DMS153 (cell line): Measurements from ENCODE around the gene PPP1R1B.

ENCODE experiments used
- DNase-seq: peaks from one replicate; lab custom pipeline; 2025; lab: John Stamatoyannopoulos, UW

The PPP1R1B gene

GRCh38 chr17:39615434-39615833 is 11.3 kb upstream of the PPP1R1B start:
- DNase-seq = no peak

DNA sequence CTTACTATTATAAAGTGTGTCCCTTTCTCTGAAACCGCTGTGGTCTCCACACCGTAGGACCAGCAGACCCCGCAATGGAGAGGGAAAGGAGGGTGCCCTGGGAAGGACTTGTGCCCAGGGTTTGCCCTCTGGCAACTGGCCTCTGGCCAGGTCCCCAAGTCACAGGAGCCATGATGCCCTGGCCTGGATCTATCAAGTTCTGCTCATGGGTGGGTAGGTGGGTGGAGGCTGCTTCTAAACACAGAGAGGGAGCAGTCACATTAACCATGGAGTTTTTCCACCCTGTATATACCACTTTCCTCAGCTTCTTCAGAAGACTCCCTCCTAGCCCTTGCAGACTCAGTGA is 9.7 kb upstream of the PPP1R1B start:
- no peak for DNase-seq

DNA sequence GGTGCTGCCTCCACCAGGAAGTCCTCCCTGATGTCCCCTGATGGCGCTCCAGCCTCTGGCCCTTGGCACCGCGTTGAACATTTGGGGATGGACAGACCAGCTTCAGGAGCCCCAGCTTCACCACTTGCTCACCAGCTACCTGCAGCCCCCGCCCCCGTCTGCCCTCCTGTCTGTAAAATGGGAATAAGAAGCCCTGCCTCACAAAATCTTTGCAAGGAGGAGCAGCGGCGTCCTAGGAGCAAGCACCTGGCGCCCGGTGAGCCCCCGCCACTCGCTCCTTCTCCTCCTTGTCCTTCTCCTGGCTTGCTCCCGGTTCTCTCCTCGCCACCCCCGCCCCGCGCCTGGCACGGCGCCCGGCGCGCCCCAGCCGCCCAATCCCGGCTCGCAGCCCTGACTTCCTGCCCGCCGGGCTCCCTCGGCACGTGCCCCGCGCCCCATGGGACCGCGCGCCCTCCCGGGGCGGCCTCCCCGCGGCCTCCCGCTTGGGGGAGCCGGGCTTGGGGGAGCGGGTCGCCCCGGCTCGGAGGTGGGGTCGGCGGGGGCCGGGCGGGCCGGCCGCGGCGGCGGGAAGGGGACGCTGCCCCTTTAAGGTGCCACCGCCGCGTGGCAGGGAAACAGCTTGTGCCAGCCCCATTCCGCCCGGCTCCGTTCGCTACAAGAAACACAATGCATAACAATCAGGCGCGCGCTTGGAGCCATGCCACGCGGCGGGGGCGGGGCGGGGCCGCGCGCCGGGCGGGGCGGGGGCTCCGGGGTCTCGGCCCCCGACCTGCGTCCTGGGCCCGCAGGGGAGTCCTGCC is 9.1 kb upstream of the PPP1R1B start:
- peak; percentile 75 for DNase-seq

GRCh38 chr17:39618246-39618913 is 8.4 kb upstream of the PPP1R1B start:
- DNase-seq = no peak

GRCh38 chr17:39618956-39619785 is 7.6 kb upstream of the PPP1R1B start:
- no peak for DNase-seq

- DNase-seq = no peak
Observed at GRCh38 chr17:39619786-39620101, 7.0 kb upstream of the PPP1R1B start.

DNA sequence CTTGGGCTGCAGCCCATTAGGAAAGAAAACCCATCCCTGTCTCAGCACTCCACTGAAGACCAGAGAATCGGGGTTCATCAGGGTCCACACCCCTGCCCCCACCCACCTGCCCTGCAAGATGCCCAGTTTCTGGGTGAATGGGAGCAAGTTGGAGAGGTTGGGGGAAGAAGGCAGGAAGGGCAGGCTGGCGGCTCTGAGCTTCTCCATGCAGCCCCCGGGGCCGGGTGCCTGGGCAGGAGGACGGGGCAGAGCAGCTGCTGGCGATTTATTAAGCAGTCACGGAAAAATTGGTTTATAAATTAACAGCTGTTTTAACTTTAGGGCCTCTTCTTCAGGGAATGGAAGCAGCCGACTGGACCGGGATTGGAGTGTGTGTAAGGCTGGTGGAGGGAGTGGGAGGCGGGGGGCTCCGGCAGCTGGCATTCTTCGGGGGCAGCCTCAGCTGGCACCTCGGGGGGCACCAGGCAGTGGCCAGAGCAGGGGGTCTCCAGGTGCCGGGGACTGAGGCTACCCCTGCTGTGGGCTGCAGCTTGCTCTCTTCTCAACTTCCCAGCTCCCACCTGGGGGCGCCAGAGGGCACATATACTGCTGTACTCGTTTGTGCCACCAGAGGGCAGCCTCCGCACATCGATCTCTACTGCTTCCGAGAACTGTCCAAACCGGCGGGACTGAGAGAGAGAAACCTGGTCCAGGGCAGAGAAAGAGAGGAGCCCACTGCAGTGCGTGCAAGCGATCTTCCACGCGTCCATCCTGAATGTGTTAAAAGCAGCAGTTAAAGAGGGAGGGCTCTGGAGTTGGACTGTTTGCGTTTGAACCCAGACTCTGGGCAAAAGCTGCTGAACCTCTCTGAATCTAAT is 5.0 kb upstream of the PPP1R1B start:
- peak; percentile 70 for DNase-seq

- no peak for DNase-seq
Observed at GRCh38 chr17:39622380-39623006, 4.3 kb upstream of the PPP1R1B start.

- peak; percentile 57 for DNase-seq
Observed at GRCh38 chr17:39623356-39623950, 3.3 kb upstream of the PPP1R1B start.

GRCh38 chr17:39624313-39624712 is 2.4 kb upstream of the PPP1R1B start:
- no peak for DNase-seq

- no peak for DNase-seq
Observed at GRCh38 chr17:39625198-39625785, 1.5 kb upstream of the PPP1R1B start.

- no peak for DNase-seq
Observed at GRCh38 chr17:39627047-39627711, 427 bp downstream of the PPP1R1B start.

DNA sequence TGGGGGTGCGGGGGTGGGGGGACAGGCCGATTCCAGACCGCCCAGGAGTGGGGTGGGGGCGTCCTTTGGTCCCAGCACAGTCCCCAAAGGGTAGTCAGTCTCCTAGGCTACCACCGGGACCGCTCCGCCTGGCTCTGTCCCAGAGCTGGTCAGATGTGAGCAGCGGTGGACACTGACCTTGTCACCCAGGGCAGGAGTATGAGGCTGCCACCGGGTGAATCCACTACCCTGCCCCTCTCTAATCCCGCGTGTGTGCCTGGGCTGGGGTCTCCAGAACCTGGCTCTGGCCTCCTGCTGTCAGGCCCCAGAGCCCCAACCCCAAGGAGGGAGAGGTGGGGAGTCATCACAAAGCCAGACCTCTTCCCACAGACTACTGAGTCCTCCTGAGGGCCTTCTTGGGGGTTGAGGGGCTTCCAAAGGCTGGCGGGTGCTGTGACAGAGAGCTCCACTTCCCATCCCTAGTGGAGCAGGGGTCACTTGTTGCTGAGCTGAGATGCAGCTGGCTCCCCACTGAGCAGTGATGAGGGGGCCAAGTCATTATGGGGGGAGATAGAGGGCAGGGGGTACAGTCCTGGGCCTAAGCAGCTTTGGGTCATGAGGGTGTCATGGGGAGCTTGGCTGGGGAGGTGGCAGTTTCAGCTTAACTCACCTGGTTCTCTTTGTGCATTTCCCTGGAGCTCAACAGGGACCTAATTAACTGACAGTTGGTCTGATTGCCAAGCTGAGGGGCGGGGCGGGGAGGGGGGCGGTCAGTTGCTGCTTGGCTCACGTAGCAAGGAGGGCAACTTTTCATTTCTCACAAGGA is 1.2 kb downstream of the PPP1R1B start:
- no peak for DNase-seq

- peak; percentile 91 for DNase-seq
Observed at GRCh38 chr17:39628655-39629493, 2.1 kb downstream of the PPP1R1B start.

- DNase-seq = peak; percentile 42
Observed at GRCh38 chr17:39629494-39629880, 2.7 kb downstream of the PPP1R1B start.

DNA sequence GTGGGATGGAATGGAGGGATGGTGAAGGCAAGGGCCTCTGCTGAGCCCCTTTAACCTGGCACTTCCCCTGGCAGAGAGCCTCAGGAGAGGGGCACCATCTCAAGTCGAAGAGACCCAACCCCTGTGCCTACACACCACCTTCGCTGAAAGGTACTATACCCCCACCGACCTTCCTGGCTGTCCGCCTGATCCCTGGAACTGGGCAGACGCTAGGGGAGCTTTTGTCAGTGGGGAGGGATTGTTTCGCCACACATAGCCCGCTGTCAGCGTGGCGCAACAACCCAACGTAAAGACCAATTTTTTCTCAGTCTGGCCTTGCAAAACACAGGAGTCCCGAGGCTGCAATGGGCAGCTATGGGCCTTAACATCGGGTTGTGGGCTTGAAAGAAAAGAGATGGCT is 3.1 kb downstream of the PPP1R1B start:
- no peak for DNase-seq

- DNase-seq = peak; percentile 81
Observed at GRCh38 chr17:39631403-39631802, 4.7 kb downstream of the PPP1R1B start.

DNA sequence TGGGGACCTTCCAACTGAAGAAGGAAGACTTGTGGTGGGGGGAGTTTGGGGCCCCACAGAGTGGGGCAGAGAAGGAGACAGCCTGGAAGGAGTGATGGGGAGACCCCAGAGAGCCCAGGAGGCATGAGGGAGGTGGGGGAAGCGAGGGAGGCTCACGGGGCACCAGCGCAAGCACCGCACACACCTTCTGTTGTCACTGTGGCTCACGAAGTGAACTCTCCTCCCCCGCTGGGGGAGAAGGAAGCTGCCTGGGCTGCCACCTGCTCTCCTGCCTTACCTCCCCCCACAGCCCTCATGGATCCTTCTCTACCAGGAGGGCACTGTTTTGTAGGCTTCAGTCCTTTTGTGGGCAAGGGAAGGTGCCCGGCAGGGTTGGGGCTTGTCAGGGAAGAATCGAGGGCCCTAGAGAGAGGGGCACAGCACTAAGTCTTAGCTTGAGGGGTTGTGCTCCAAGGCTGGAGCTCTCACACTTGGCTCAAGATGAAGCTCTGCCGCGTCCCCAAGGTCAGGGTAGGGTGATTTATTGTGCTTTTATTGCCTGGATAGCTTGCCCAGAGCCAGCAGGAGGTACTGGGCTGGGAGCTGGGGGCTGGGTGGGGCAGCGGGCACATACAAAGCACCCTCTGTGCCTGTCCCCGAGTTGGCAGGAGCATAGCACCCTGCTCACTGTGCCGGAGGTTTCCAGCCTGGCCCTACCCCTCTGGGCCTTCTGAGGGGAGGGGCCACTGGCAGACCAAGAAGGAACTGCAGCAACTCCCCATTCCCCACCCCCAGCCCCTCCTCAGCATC is 5.6 kb downstream of the PPP1R1B start:
- DNase-seq = no peak
